GM23248 (cell line): ENCODE data around the gene ABI1. TPM values are rescaled to one million over a fixed set of nuclear protein-coding genes. Genes with fewer than 3 reads are reported as not detected.

ENCODE experiments used
- DNase-seq: peaks from one replicate; pipeline ENCODE4 v3.0.0-alpha.2; 2015
- H2AFZ ChIP-seq: fragments of 200-600 bp; sonication (generic); 2 replicates; pipeline ENCODE4 v1.6.1; 2016; ENCODE audit warnings: antibody characterized with exemption
- H3F3A ChIP-seq: fragments of 200-600 bp; sonication (generic); 2 replicates; pipeline ENCODE4 v1.6.1; 2016; ENCODE audit warnings: mild to moderate bottlenecking, antibody characterized with exemption, mixed run types; ENCODE audit not compliant: insufficient read depth
- H3K27ac ChIP-seq: fragments of 200-600 bp; sonication (generic); 2 replicates; pipeline ENCODE4 v1.5.1; 2016; ENCODE audit warnings: mild to moderate bottlenecking
- H3K27me3 ChIP-seq: fragments of 200-600 bp; sonication (generic); replicated peaks from 2 replicates; pipeline ENCODE4 v1.6.1; 2016; ENCODE audit warnings: mild to moderate bottlenecking; ENCODE audit not compliant: insufficient read depth
- H3K36me3 ChIP-seq: fragments of 200-600 bp; sonication (generic); 2 replicates; pipeline ENCODE4 v1.6.1; 2016; ENCODE audit warnings: low read depth, mild to moderate bottlenecking
- H3K4me1 ChIP-seq: fragments of 200-600 bp; sonication (generic); 2 replicates; pipeline ENCODE4 v1.6.1; 2016; ENCODE audit warnings: mild to moderate bottlenecking; ENCODE audit not compliant: insufficient read depth
- H3K4me2 ChIP-seq: fragments of 200-600 bp; sonication (generic); one replicate; pipeline ENCODE4 v1.6.1; 2016; ENCODE audit warnings: mild to moderate bottlenecking; ENCODE audit not compliant: unreplicated experiment
- H3K4me3 ChIP-seq: fragments of 200-600 bp; sonication (generic); 2 replicates; pipeline ENCODE4 v1.5.1; 2016; ENCODE audit warnings: mild to moderate bottlenecking
- H3K79me2 ChIP-seq: fragments of 200-600 bp; sonication (generic); 2 replicates; pipeline ENCODE4 v1.6.1; 2016; ENCODE audit warnings: mild to moderate bottlenecking; ENCODE audit not compliant: insufficient read depth
- H3K9ac ChIP-seq: fragments of 200-600 bp; sonication (generic); 2 replicates; pipeline ENCODE4 v1.6.1; 2016; ENCODE audit warnings: mild to moderate bottlenecking
- H3K9me2 ChIP-seq: fragments of 200-600 bp; sonication (generic); 2 replicates; pipeline ENCODE4 v1.6.1; 2016; ENCODE audit warnings: mixed run types, mild to moderate bottlenecking, moderate library complexity; ENCODE audit not compliant: insufficient read depth
- H3K9me3 ChIP-seq: fragments of 200-600 bp; sonication (generic); one replicate; pipeline ENCODE4 v1.6.1; 2017; ENCODE audit warnings: low read depth
- H4K20me1 ChIP-seq: fragments of 200-600 bp; sonication (generic); 2 replicates; pipeline ENCODE4 v1.6.0; 2016; ENCODE audit not compliant: insufficient read depth
- EZH2 ChIP-seq: fragments of 200-600 bp; sonication (generic); IDR thresholded peaks from 2 replicates; pipeline ENCODE4 v1.6.1; 2018; ENCODE audit warnings: antibody characterized with exemption, mild to moderate bottlenecking; ENCODE audit not compliant: insufficient read depth, poor library complexity, severe bottlenecking
- EZH2phosphoT487 ChIP-seq: fragments of 200-600 bp; sonication (generic); IDR thresholded peaks from 2 replicates; pipeline ENCODE4 v1.6.1; 2018; ENCODE audit warnings: antibody characterized with exemption, moderate library complexity, mild to moderate bottlenecking, low read depth; ENCODE audit not compliant: insufficient read depth
- WGBS, 2 experiments: methylation state at CpG; one replicate each; pipeline ENCODE4 v1.1.6; 2015 to 2017; ENCODE audit warnings: low lambda C conversion rate in 2 of 2, low coverage in 1 of 2; ENCODE audit errors: missing lambda C conversion rate in 2 of 2; 5-methylcytosine and 5-hydroxymethylcytosine counted together
- in situ Hi-C: fragments of 300-500 bp; cut with MboI; formaldehyde crosslinking; loops from 2 replicates; pipeline ENCODE4 v1.15.0; 2020
- polyA plus RNA-seq: library from polyadenylated mRNA; unstranded; fragments of >200 nt; fragmentation: Nextera tagmentation; extraction: Ambion mirVana; gene quantifications from 2 replicates; pipeline ENCODE4 v1.2.1, GENCODE V29; 2016
- total RNA-seq: library from RNA; depleted of rRNA; stranded (reverse); fragments of >200 nt; shearing (Covaris generic); gene quantifications from 2 replicates; pipeline ENCODE4 v1.2.3, GENCODE V29; 2014

The ABI1 gene
- total and polyA plus RNA-seq, 2 experiments from 2014 or later, result 60.3 to 79.0 TPM

DNA sequence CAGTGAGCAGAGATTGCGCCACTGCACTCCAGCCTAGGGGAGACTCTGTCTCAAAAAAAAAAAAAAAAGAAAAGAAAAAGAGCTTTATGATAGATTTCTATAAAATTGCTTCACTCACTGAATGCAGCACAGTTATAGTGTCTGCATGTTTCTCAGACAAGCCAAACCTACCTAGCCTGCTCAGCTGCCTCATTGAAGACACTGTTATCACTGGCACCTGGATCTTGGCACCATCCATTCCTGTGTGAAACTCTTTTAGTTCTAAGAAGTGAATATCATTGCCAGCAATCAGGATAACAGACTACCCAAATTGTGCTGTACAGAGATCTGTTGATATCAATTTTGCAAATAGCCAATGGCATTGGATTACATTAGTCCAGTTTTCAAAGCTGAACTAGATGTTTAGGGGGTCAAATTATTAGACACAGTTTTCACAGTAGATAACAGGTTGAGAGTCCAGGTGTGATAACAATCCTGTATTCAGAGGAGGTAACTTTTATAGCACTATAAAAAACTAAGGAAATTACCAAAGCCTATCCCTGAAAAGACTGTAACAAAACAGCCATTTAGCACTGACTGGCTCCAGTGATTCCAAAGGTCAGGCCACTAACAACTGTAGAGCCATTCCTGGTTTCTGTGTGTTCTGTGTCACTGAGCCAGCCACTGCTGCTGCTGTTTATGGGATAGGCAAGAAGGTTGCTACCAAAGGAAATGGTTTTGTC is 146.2 kb downstream of the ABI1 start:
- Histone ChIP-seq H3K4me1 (no peaks in the 10 kb centered on the region), H3K27ac (no peak overlapping the region), H2AFZ (no peak overlapping the region), H3K9me3 (no peaks in the 10 kb centered on the region), H3K36me3 (no peaks in the 10 kb centered on the region), H3K9me2 (no peaks in the 10 kb centered on the region), H3K79me2 (no peaks in the 10 kb centered on the region), H3K4me2 (no peak overlapping the region), H3F3A (no peaks in the 10 kb centered on the region), H3K4me3 (no peak overlapping the region), H3K9ac (no peak overlapping the region), H4K20me1 (no peaks in the 10 kb centered on the region), H3K27me3 (no peaks in the 10 kb centered on the region)
- DNase-seq, result no peak
- in situ Hi-C loops, result no loop called here
- 93 to 100% methylated on average over 1 of the region's 1 CpG for WGBS, 2 experiments
- no peak for TF ChIP-seq EZH2phosphoT487
- TF ChIP-seq EZH2, result no peak

DNA sequence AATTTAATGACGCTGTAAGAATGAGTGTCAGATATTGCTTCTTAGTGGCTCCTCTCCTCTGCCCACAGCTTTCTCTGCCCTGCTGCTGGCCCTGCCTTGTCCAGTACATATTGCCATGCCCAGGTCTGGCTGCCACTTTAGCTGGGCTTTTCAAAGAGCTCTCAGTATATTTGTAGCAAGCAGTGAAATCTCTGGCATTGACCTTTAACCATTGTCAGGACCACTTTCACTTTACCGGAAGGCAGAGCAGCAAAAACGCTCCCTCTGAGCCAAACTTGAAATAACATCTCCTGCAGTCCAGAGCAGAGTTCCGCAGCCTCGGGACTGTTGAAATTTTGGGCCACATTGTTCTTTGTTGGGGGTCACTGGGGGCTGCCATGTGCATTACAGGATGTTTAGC is 149.4 kb downstream of the ABI1 start:
- DNase-seq, result no peak
- Histone ChIP-seq H3K9ac (no peak overlapping the region), H3K4me1 (no peaks in the 10 kb centered on the region), H3K9me3 (no peaks in the 10 kb centered on the region), H3K36me3 (no peaks in the 10 kb centered on the region), H3K4me3 (no peak overlapping the region), H3K79me2 (no peaks in the 10 kb centered on the region), H3K4me2 (no peak overlapping the region), H3K27me3 (no peaks in the 10 kb centered on the region), H3F3A (no peaks in the 10 kb centered on the region), H3K9me2 (no peaks in the 10 kb centered on the region), H2AFZ (no peak overlapping the region), H3K27ac (no peak overlapping the region), H4K20me1 (no peaks in the 10 kb centered on the region)
- in situ Hi-C loops, result no loop called here
- no CpG with 5 or more reads among the region's 5 CpGs for WGBS, 2 experiments
- TF ChIP-seq EZH2 (no peak), EZH2phosphoT487 (no peak)

DNA sequence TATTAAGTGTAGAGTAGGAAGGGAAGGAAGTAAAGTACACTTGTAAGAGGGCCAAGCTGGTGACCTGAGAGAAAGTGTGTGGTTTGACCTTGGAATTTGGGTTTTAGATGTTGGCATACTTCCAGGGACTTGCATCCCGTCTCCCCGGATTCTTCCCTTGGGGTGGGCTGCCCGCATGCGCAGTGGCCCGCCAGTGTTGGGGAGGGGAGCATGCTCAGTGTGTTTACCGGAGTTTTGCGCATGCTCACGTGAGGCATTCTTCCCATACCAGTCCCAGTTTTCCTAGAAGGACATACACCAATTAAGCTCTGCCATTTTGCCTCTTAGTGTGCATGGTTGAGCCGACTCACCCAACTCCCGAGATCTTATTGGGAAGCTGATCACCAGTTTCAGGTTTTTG is 153.8 kb downstream of the ABI1 start:
- Histone ChIP-seq H3K4me3 (no peak overlapping the region), H2AFZ (no peak overlapping the region), H4K20me1 (no peaks in the 10 kb centered on the region), H3K9ac (no peak overlapping the region), H3K36me3 (no peaks in the 10 kb centered on the region), H3F3A (no peaks in the 10 kb centered on the region), H3K79me2 (peaks cover 15% of the 10 kb centered on the region), H3K4me1 (no peaks in the 10 kb centered on the region), H3K27ac (no peak overlapping the region), H3K4me2 (no peak overlapping the region), H3K9me2 (no peaks in the 10 kb centered on the region), H3K9me3 (no peaks in the 10 kb centered on the region), H3K27me3 (no peaks in the 10 kb centered on the region)
- in situ Hi-C loops, result no loop called here
- 86% methylated on average over 10 of the region's 10 CpGs for WGBS, 2 experiments
- DNase-seq, result no peak
- no peak for TF ChIP-seq EZH2

DNA sequence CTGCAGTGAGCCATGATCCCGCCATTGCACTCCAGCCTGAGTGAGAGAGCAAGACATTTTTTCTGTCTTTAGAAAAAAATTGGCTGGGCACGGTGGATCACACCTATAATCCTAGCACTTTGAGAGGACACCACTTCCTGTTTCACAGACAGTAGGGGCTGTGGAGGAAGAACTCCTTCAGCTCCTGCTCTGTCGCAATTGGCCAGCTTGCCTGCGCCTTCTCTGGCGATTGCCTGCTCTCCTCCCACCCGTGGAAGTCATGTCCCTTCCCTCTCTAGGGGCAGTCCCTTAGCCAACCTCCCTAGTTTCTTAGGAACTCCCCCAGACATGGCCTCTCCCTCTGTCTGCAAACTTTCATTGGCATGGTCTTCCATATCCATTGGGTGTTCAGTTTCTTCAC is 154.6 kb downstream of the ABI1 start:
- Histone ChIP-seq H3F3A (no peaks in the 10 kb centered on the region), H3K79me2 (peaks cover 22% of the 10 kb centered on the region), H3K36me3 (no peaks in the 10 kb centered on the region), H3K27ac (no peak overlapping the region), H3K9me2 (no peaks in the 10 kb centered on the region), H2AFZ (no peak overlapping the region), H3K9me3 (no peaks in the 10 kb centered on the region), H3K9ac (no peak overlapping the region), H4K20me1 (no peaks in the 10 kb centered on the region), H3K4me1 (no peaks in the 10 kb centered on the region), H3K4me3 (no peak overlapping the region), H3K4me2 (no peak overlapping the region), H3K27me3 (no peaks in the 10 kb centered on the region)
- 91 to 93% methylated on average over 6 of the region's 6 CpGs for WGBS, 2 experiments
- TF ChIP-seq EZH2 (no peak), EZH2phosphoT487 (no peak)
- DNase-seq, result no peak
- in situ Hi-C loops, result no loop called here
